Kidney capillary endothelial cell (primary cell): ENCODE data around the gene NEURL4.
"Not testable (repeated sequence)": the region's sequence is repeated elsewhere in the genome, so short reads cannot be mapped to it uniquely, and the experiment has no call there.

Experiments used
- DNase-seq: peaks from one replicate; pipeline ENCODE4 v3.0.0-alpha.2; 2018; ENCODE audit warnings: low spot score

NEURL4 gene

DNA sequence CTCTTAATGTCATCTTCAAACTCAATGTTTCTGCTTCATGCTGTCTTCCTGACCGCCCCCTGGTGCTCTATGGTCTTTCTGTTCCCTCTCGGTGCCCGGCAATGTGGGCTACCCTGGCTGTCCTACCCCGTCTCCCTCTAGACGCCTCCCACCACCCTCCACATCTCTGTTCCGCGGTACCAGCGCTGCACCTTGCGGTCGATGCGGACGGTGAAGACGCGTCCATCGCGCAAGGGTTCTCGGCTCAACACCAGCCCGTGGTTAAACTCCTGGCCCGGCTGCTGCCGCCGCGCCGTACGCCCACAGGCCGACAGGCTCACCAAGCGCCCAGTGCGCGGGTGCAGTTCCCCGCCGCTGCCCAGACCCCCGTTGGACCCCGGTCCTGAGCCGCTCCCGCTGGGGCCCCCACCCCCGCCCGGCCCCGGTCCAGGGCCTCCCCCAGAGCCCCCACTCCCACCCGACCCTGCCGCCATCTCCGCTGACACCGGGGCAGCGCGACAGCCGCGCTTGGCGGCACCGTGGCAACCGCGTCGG is at the start of gene NEURL4:
NEURL4 (minus strand) TSS at position 496 of the 534 bp plus-strand sequence; CDS start at position 473, 23 bp downstream.
- DNase-seq = peak; percentile 26

DNA sequence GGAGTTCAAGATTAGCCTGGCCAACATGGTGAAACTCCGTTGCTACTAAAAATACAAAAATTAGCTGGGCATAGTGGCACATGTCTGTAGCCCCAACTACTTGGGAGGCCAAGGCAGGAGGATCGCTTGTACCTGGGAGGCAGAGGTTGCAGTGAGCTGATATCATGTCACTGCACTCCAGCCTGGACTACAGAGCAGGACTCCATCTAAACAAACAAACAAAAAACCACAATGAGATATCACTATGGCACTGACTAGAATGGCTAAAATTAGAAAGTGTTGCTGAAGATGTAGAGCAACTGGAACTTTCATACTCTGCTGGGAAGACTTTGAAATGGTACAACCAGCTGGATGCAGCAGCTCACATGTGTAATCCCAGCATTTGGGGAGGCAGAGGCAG is 45.2 kb upstream of the NEURL4 start:
- no peak for DNase-seq

DNA sequence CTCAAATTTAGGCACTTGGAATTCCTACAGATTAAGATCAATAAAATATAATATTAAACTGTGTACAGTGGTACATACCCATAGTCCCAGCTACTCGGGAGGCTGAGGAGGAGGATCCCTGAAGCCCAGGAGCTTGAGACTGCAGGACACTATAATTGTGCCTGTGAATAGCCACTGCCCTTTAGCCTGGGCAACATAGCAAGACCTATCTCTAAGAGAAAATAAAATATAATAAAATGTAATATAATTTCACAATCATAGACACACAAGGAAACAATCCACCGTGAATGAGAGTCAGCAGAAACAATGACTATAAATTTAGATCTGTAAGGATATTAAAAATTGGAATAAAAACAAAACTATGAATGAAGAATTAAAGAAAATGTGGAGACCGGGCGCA is 41.7 kb upstream of the NEURL4 start:
- no peak for DNase-seq

DNA sequence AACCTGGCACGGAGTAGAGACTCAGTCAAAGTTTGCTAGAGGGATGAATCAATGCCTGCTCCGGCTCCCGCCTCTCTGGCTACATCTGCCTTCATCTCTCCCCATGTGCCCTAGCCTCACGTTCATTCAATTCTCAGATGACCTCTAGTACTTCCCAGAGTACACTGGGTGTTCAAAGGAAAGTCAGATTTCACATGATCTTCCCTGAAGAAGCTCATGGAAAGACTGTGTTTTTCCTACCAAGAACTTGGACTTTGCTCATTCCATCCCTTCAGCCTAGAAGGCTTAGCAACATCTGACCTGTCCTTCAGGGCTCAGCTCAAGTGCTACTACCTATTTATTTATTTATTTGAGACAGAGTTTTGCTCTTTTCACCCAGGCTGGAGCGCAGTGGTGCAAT is 40.7 kb upstream of the NEURL4 start:
- no peak for DNase-seq

DNA sequence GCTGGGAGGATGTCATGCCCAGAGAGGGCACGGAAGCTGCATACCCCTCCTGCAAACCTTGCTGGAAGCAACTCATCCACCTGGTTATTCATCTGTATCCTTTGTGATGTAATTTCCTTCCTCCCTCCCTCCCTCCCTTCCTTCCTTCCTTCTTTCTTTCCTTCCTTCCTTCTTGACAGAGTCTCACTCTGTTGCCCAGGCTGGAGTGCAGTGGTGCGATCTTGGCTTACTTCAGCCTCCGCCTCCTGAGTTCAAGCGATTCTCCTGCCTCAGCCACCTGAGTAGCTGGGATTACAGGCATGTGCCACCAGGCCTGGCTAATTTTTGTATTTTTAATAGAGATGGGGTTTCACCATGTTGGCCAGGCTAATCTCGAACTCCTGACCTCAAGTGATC is 39.5 kb upstream of the NEURL4 start:
- DNase-seq = not testable (repeated sequence)

DNA sequence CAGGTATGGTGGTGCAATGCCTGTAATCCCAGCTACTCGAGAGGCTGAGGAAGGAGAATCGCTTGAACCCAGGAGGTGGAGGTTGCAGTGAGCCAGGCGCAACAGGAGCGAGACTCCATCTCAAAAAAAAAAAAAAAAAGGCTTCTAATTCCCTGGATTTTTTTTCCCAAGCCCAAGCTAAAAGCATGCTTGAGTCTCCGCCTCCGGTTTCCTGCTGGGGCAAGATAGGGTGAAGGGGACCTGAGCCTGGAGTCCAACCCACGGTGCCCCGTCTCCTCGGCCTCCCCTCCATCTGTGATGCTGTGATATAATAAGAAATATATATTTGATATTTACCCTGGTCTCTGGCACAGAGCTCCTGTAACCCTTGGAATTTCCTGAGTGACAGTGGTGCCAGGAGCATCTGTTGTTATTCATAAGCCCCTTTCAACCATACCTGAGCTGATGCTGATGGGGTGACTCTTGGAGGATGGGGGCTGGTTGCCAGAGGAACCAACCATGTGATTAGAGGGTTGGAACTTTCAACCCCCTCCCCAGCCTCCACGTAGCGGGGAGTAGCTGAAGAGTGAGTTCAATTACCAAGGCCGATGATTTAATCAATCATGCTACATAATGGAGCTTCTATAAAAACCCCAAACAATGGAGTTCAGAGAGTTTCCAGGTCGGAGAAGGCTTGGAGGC is 38.9 kb upstream of the NEURL4 start:
- DNase-seq = no peak

DNA sequence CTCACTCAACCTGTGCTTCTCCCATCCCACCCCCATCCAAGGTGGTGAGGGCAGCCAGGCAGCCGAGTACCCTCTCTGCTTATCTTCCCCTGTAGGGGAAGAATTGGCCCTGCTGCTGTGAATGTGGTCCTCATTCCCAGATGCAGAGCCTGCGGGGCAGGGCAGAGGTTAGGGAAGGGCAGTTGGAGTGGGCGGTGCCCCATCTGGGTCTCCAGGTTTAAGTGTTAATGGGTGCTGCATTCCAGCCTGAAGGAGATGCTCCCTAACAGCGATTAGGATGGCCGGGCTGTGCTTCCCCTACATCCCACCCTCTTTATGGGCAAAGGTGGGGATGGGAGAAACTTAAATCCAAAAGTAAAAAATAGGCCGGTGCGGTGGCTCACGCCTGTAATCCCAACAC is 37.9 kb upstream of the NEURL4 start:
- no peak for DNase-seq

DNA sequence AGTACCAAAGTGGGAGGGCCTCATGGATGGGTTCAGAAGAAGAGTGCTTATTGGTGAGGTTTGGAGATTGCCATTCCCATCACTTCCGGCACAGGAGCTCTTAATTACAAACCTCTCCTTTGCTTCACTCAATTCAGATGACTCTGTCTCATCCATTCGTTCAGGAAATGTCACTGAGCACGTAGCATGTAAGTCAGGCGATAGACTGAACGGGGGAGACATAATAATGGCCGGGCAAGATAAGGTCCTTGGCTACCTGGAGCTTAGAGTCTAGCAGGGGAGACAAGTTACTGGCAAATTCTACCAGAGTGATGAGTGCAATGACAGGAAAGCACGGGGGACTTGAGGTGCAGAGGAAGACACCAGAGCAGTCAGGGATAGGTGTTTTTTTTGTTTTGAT is 36.8 kb upstream of the NEURL4 start:
- DNase-seq = not testable (repeated sequence)

DNA sequence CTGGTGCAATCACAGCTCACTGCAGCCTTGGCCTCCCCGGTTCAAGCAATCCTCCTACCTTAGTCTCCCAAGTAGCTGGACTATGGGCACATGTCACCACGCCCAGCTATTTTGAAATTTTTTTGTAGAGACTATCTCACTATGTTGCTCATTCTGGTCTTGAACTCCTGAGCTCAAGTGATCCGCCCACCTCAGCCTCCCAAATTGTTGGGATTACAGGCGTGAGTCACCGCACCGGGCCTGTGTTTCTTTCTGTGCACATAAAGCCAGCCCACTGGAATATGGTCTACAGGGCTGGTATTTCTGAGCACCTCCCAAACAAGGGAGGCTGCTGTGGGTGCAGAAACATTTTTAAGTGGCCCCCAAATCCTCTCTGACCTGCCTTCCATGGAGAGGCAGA is 34.2 kb upstream of the NEURL4 start:
- no peak for DNase-seq

DNA sequence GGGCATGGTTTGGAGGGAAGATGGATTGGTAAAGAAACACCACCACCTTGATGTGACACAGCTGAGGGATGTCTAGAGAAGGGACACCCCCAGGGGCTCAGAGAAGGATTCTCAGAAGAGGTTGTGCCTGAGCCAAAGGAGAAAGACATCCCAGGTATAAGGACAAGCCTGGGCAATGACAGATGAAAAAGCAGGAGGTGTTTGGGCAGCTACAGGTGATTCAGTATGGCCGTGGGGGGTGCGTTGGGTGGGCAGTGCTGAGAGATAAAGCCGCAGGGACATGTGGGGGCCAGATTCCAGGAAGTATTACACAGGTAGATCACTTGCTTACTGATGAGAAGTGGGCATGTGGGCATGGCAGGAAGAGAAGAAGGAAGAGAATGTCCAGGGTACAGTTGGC is 32.8 kb upstream of the NEURL4 start:
- no peak for DNase-seq

DNA sequence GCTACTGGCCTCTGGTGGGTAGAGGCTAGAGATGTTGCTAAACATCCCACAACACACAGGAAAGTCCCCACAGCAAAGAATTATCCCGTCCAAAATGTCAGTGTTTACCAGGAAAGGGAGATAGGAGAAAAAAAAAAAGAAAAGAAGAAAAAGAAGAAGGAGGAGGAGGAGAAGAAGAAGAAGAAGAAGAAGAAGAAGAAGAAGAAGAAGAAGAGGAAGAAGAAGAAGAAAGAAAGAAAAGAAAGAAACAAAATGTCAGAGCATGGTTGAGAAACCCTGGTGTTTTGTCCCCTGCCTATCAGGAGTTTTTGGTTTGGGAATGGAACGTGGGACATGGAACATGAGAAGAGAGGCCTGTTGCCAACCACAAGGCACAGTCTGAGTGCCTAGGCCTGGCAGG is 28.2 kb upstream of the NEURL4 start:
- DNase-seq = no peak

DNA sequence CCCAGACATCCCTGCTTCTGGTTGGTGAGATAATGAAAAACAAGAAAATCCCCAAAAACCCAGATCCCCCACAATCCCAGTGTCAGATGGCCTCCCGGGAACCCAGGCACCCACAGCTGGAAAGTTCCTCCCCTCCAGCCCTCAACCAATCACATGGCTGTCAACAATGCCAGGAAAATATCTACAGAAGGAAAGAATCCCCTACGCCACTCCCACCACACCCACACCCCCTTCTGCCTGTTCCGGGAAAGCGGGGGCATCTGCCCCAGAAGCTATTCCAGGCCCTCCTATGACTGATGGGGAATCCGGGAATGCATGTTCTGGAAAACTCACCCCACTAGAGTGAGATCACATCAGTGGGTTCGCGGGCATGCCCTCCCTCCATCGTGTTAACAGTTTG is 27.6 kb upstream of the NEURL4 start:
- no peak for DNase-seq

DNA sequence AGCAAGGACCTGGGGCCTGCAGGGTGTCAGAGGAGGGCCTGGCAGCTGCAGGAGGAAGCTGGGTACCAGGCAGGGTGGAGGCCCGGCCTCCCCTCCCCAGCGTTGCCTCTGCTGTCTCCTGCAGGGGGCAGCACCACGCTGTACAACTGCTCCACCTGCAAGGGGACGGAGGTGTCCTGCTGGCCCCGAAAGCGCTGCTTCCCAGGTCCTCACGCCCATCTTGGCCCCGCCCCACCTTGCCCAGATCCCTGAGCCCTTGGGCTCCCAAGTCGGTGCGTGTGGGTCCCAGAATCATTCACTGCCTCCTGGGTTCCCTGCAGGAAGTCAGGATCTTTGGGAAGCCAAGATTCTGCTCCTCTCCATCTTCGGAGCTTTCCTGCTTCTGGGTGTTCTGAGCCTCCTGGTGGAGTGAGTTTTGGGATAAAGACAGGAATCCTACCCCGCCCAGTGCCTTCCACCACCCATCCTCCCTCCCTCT is 27.0 kb upstream of the NEURL4 start:
- DNase-seq = peak; percentile 53

DNA sequence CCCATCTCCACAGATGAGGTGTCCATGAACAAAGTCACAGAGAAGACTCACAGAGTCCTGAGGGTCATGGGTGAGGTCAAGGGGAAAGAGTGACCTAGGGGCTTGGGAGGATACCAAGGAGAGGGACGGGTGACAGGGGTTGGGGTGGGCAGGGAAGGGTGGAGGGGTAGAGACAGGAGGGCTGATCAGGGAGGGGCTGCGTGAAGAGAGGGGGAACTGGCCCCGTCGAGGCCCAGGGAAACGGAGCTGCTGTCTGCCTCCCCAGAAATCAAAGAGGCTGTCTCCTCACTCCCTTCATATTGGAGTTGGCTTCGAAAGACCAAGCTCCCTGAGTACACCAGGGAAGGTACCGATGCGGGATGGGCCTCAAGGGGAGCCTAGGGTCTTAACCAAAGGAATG is 26.4 kb upstream of the NEURL4 start:
- DNase-seq = no peak

DNA sequence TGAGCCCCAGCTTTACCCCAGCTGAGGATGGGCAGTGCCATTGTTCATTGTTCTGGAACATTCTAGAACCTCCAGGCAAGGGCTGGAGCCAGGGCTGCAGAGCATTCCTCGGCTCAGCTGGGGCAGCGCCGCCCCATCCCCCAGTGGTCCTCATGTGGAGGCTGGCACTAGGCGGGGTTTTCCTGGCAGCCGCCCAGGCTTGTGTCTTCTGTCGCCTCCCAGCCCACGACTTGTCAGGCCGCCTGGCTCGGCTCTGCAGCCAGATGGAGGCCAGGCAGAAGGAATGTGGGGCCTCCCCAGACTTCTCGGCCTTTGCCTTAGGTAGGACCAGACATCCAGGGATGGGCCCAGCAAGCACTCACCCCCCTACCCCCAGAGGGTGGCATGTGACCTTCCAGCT is 25.9 kb upstream of the NEURL4 start, which contains the start of gene TMEM95:
TMEM95 (plus strand) TSS at position 104 of the 400 bp plus-strand sequence; CDS start at position 153, 49 bp downstream.
- no peak for DNase-seq

DNA sequence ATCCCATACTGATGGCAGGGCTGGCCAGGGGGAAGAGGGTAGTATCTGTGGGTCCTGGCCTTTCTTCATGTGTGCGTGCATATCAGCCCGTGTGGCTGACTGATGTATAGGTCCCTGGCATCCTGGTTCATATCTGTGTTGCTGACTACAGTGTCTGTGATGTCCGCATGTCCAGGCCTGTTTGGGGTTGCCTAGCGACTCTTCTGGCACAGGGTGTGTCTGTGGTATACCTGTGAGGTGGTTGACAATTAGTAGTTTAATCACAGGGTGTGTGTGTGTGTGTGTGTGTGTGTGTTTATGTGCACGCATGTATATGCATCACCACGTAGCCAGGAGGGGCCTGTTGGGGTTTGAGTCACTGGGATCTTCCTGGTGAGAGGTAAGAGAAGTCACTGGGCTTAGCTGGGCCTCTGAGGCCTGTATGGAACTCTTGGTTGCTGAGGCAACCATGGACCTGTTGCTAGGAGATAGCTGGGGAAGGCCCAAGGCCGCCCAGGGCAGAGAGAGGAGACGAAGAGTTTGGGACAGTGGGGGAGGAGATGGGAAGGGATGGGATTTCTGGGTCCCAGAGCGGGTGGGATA is 25.2 kb upstream of the NEURL4 start:
- DNase-seq = no peak

DNA sequence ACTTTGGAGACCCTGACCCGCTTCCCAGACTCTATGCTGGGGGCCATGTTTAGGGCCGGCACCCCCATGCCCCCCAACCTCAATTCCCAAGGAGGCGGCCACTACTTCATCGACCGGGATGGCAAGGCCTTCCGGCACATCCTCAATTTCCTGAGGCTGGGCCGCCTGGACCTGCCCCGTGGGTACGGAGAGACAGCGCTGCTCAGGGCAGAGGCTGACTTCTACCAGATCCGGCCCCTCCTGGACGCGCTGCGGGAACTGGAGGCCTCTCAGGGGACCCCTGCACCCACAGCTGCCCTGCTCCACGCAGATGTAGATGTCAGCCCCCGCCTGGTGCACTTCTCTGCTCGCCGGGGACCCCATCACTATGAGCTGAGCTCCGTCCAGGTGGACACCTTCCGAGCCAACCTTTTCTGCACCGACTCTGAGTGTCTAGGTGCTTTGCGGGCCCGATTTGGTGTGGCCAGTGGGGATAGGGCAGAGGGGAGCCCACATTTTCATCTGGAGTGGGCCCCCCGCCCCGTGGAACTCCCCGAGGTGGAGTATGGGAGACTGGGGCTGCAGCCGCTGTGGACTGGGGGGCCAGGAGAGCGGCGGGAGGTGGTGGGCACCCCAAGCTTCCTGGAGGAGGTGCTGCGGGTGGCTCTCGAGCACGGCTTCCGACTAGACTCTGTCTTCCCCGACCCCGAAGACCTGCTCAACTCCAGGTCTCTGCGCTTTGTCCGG is 23.9 kb upstream of the NEURL4 start:
- DNase-seq = no peak

DNA sequence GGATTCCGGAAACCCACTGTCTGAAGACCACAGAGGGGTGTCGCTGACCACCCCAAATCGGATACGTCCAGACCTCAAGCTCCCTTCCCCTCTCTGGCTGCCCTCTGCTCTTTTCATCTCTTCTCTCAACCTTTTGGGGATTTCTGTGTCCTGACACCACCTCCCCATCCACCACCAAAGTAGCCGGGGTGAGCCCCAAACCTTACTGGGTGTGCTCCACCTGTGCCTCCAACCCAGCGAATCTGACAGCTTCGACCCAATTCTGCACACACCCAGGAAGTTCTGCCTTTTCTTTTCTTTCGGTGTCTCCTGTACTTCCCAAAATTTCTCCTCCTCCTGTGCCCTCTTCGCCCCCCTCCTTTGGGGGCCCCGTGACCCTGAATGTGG is 23.4 kb upstream of the NEURL4 start:
- DNase-seq = no peak

DNA sequence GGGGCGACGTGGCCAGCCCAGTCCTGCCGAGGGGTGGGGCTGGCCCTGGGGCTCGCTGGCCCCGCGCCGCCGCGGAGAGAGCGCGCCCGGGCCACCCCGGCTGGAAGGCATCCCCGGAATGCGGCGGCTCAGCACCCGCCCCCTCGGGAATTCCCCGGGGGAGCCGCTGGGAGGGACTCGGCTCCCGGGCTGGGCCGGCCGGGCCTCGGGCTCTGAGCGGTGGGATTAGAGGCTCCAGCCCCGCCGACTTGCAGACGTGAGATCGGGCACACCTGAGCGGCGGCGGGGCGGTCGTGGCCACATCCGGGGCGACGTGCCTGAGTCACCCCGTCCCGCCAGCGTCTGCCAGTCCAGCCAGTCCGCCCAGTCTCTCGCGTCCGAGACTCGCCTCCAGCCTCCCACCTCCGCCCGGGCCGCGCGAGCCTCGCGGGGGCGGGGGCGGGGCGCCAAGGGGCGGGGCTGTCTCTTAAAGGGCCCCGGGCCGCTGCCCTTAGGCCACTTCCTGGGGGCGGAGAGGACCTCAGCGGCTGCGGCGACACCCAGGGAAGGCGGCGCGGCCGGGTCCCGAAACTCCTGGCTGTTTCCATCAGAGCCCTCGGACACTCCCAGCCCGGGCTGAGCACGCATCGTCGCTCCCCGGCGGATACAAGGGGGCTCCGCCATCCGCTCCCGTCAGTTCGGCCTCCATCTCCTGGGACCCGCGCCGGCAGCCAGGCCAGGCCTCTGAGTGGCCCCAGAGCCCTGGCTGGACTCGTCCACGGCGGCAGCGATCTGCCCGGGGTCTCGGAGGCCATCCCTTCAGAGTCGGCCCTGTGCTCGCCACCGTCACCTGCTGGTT is 22.7 kb upstream of the NEURL4 start, which contains the start of gene KCTD11:
KCTD11 (plus strand) TSS at position 498 of the 838 bp plus-strand sequence.
- DNase-seq = peak; percentile 75

DNA sequence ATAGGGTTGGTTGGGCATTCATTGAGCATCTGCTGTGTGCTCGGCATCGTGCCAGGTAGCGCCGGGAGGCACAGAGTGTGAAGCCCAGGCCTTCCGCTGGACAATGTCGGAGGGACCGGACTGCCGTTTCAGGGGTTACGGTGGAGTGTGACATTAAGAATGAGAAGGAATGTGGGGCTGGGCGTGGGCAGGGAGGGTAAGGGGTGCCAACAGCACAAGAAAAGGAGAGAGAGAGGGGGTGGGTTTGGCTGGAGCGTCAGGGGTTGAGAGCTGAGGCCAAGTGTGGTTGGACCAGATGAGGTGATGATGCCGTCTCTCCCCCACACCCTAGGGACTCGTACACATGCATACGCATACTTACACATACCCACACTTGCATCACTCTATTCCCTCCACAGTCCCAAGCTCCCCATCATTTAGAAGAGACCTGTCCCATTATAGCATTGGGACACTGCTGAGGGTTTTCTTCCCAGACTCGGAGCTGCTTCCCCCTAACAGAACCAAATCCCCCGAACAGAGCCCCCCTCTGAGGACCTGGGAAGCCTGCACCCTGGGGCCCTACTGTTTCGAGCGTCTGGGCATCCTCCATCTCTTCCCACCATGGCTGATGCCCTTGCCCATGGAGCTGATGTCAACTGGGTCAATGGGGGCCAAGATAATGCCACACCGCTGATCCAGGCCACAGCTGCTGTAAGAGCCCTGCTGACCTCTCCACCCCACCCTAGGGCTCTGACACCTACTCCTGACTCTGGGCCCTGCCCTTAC is 19.5 kb upstream of the NEURL4 start:
- no peak for DNase-seq
